Transverse colon (tissue), 4 donors: Measurements from ENCODE around the gene MRGPRD. TPM values are rescaled to one million over a fixed set of nuclear protein-coding genes. Genes with fewer than 3 reads are reported as not detected.

Experiments used
- DNase-seq: peaks from one replicate; pipeline ENCODE4 v3.0.0-alpha.2; 2019
- H3K27ac ChIP-seq, 4 donors: fragments of 200-600 bp; sonication (generic); 2 replicates each; pipeline ENCODE4 v1.5.1; 2016 to 2018; ENCODE audit warnings: inconsistent platforms in 4 of 4
- H3K27me3 ChIP-seq: fragments of 200-600 bp; sonication (generic); 2 replicates; pipeline ENCODE4 v1.5.1; 2017; ENCODE audit warnings: inconsistent platforms
- H3K36me3 ChIP-seq, 4 donors: fragments of 200-600 bp; sonication (generic); 2 replicates each; pipeline ENCODE4 v1.5.1; 2017 to 2019; ENCODE audit warnings: inconsistent platforms in 4 of 4
- H3K4me1 ChIP-seq, 4 donors: fragments of 200-600 bp; sonication (generic); 2 replicates each; pipeline ENCODE4 v1.5.1; 2017 to 2020; ENCODE audit warnings: inconsistent platforms in 4 of 4
- H3K4me3 ChIP-seq, 4 donors: fragments of 200-600 bp; sonication (generic); 1 replicate in 1 of 4; 2 replicates in 3 of 4; pipeline versions ENCODE4 v1.5.1 to v1.6.1; 2017 to 2019; ENCODE audit warnings: inconsistent platforms in 4 of 4
- H3K9me3 ChIP-seq, 2 donors: fragments of 200-600 bp; sonication (generic); 2 replicates each; pipeline ENCODE4 v1.5.1; 2017 to 2019; ENCODE audit warnings: inconsistent platforms in 2 of 2
- EP300 ChIP-seq: sonication (generic); formaldehyde crosslinking; IDR thresholded peaks from one replicate; pipeline ENCODE4 v1.6.1; 2017; ENCODE audit warnings: antibody characterized with exemption, low read depth
- POLR2A ChIP-seq: fragments of 450-650 bp; IDR thresholded peaks from one replicate; pipeline ENCODE4 v1.6.1; 2016; ENCODE audit warnings: antibody characterized with exemption, mild to moderate bottlenecking, moderate library complexity
- POLR2AphosphoS5 ChIP-seq, 3 donors: sonication (generic); formaldehyde crosslinking; IDR thresholded peaks; one replicate each; pipeline ENCODE4 v1.6.1; 2016; ENCODE audit warnings: antibody characterized with exemption in 3 of 3
- WGBS, 2 donors: methylation state at CpG; one replicate each; pipeline ENCODE4 v1.1.5; 2018; ENCODE audit warnings: low coverage in 1 of 2; 5-methylcytosine and 5-hydroxymethylcytosine counted together
- in situ Hi-C, 4 donors: fragments of 200-750 bp; cut with MboI; loops; one replicate each; pipeline versions ENCODE4 v1.15.0 to v1.15.1; 2017; ENCODE audit warnings: low sequenced_read_pairs in 3 of 4, low pct_ligation_motif_present in 1 of 4, low pct_unique_long_range_greater_than_20kb in 1 of 4
- intact Hi-C: fragments of 100-400 bp; cut with DNase I; formaldehyde crosslinking; loops from one replicate; pipeline ENCODE4 v1.15.1; 2023; ENCODE audit warnings: low total_unique reads
- total RNA-seq, 4 donors: library from RNA; depleted of rRNA; stranded (reverse); fragments of >200 nt; gene quantifications; one replicate each; pipeline ENCODE4 v1.1.0, GENCODE V29; 2016
- TF ChIP-seq, protein P1 (sequence below), 5 experiments: fragments of 200-600 bp in 3 of 5; fragments of 450-650 bp in 2 of 5; sonication (generic) in 3 of 5; IDR thresholded peaks; 1 replicate in 2 of 5; 2 replicates in 3 of 5; pipeline ENCODE4 v1.5.1; 2016 to 2017; ENCODE audit warnings: antibody characterized with exemption in 5 of 5, inconsistent platforms in 3 of 5, mild to moderate bottlenecking in 2 of 5, moderate library complexity in 1 of 5

The MRGPRD gene
- total RNA-seq, 4 donors from 2014 or later, result not detected

DNA sequence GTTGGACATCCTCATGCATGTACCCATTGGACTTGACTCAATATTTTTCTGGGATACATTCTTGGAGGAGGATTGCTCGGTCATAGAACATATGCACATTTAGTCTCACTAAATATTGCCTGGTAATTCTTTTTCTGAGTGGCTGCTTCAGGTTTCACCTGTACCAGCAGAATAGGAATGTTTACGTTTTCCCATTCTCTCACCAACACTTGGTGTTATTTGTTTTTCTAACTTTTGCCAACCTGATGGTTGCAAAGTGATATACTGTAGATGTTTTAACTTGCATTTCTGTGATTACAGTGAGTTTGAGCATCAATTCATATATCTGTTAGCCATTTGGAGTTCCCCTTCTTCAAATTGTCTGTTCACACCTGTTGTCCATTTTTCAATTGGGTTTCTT is 1.3 kb upstream of the MRGPRD start:
- no peak for DNase-seq
- TF ChIP-seq POLR2A (no peak), POLR2AphosphoS5 (IDR thresholded peaks at IDR 0.05) (no peak), EP300 (no peak)
- TF ChIP-seq, protein P1, sequence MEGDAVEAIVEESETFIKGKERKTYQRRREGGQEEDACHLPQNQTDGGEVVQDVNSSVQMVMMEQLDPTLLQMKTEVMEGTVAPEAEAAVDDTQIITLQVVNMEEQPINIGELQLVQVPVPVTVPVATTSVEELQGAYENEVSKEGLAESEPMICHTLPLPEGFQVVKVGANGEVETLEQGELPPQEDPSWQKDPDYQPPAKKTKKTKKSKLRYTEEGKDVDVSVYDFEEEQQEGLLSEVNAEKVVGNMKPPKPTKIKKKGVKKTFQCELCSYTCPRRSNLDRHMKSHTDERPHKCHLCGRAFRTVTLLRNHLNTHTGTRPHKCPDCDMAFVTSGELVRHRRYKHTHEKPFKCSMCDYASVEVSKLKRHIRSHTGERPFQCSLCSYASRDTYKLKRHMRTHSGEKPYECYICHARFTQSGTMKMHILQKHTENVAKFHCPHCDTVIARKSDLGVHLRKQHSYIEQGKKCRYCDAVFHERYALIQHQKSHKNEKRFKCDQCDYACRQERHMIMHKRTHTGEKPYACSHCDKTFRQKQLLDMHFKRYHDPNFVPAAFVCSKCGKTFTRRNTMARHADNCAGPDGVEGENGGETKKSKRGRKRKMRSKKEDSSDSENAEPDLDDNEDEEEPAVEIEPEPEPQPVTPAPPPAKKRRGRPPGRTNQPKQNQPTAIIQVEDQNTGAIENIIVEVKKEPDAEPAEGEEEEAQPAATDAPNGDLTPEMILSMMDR (IDR thresholded peaks at IDR 0.05), result no peak
- Histone ChIP-seq H3K36me3 (no peaks in the 10 kb centered on the region), H3K27me3 (peaks cover 6% of the 10 kb centered on the region), H3K4me3 (no peak overlapping the region), H3K27ac (no peak overlapping the region), H3K9me3 (no peaks in the 10 kb centered on the region), H3K4me1 (no peaks in the 10 kb centered on the region)
- intact Hi-C loops, result no loop called here
- in situ Hi-C loops, result no loop called here
- 98 to 100% methylated on average over 1 to 2 of the region's 2 CpGs for WGBS, 2 donors

DNA sequence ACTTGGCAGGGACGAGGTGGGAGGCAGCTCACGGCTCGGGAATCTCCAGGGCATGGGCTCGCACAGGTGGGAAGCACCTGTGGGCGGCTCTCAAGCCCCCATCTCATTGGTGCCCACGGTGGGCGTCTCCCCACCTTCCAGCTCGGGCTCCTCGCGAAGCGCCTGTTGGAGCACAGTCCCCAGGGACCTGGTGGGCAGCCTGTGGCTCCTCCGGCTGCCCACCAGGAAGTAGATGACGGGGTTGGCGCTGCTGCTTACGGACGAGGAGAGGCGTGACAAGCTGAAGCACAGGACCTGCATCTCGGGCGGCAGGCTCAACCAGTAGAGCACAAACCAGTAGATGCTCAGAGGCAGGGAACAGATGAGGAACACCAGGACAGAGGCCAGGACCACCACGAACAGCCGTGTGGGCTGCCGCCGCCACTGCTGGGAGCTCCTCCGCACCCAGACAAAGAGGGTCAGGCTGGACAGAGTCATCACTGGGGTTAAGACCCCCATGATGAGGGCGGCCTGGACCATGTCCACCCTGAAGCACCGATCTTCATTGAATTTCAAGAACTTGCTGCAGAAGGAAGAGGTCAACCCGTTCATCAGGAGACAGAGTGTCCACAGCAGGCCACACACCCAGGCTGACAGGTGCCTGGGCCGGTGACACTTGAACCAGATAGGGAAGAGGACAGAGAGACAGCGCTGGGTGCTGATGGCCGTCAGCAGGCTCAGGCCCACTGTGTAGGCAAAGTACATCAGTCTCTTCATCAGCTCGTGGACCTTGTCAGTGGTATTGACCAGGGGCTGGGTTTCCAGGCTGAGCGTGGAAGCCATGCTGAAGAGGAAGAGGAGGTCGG is 633 bp downstream of the MRGPRD start:
- 84% methylated on average over 24 of the region's 33 CpGs; no CpG with 5 or more reads in 1 of the 2 donors for WGBS, 2 donors
- DNase-seq, result peak; percentile 5

DNA sequence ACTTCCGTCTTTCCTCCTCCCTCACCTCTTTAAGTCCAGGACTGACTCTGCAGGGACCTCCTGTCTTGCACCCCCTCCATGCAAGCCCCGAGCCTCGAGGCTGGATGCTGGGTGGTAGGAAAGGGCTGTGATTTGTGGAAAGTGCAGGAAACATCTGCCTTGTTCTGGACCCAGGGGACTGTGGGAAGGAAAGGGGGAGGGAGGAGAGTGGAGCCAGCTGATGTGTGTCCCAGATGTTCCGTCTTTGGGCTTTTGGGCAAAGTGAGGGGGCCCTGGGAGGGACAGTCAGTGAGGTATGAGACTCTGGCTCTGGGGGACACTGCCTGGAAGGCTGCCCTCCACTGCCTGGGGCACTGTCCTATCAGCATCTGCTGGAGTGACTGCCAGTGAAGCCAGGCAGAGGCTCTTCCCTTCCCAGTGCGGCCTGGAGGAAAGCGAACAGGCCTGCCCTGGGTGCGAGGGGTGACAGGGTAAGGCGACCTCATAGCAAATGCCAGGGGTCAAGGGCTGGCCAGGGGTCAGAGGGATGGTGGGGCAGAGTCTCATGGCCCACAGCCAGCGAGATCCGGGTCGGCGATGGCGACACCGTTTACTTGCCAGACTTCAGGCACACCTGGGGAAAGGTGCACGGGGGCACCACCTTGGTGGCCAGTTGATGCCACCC is 1.7 kb downstream of the MRGPRD start:
- intact Hi-C loops, result no loop called here
- 64 to 67% methylated on average over 1 to 15 of the region's 15 CpGs for WGBS, 2 donors
- in situ Hi-C loops, result no loop called here

More for the DNA sequence above, 633 bp downstream of the MRGPRD start:
- TF ChIP-seq, protein P1 (IDR thresholded peaks at IDR 0.05), result no peak
- TF ChIP-seq POLR2A (no peak), POLR2AphosphoS5 (IDR thresholded peaks at IDR 0.05) (no peak), EP300 (no peak)
- in situ Hi-C loops, result no loop called here
- Histone ChIP-seq H3K27ac (no peak overlapping the region), H3K4me1 (no peaks in the 10 kb centered on the region), H3K36me3 (no peaks in the 10 kb centered on the region), H3K9me3 (no peaks in the 10 kb centered on the region), H3K4me3 (no peak overlapping the region), H3K27me3 (peaks cover 6% of the 10 kb centered on the region)
- intact Hi-C loops, result no loop called here

DNA sequence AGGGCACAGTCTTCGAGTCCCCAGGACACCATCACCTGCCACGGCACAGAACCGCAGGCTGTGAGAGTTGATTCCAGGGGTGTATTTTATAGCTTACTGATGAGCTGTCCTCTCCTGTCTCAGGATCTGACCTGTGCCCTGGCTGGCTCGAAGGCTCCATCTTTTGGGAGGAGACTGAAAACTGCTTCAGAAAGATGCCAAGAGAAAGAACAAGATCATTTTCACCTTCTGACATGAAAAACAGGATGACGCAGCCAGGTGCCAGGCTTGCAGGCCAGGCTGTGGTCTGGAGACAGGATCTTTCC is 2.2 kb downstream of the MRGPRD start:
- Histone ChIP-seq H3K4me1 (no peaks in the 10 kb centered on the region), H3K9me3 (no peaks in the 10 kb centered on the region), H3K27me3 (peaks cover 6% of the 10 kb centered on the region), H3K4me3 (no peak overlapping the region), H3K27ac (no peak overlapping the region), H3K36me3 (no peaks in the 10 kb centered on the region)
- in situ Hi-C loops (no loop called here), intact Hi-C loops (no loop called here)
- TF ChIP-seq EP300 (no peak), POLR2A (no peak), POLR2AphosphoS5 (IDR thresholded peaks at IDR 0.05) (no peak)
- TF ChIP-seq, protein P1 (IDR thresholded peaks at IDR 0.05), result no peak
- WGBS, 2 donors, result 63 to 67% methylated on average over 1 to 5 of the region's 5 CpGs
- DNase-seq, result peak; percentile 1

More for the DNA sequence above, 1.7 kb downstream of the MRGPRD start:
- Histone ChIP-seq H3K27ac (no peak overlapping the region), H3K36me3 (no peaks in the 10 kb centered on the region), H3K27me3 (peaks cover 6% of the 10 kb centered on the region), H3K4me3 (no peak overlapping the region), H3K4me1 (no peaks in the 10 kb centered on the region), H3K9me3 (no peaks in the 10 kb centered on the region)
- DNase-seq, result peak; percentile 1
- TF ChIP-seq POLR2A, result no peak
- TF ChIP-seq EP300, result no peak
- TF ChIP-seq, protein P1 (IDR thresholded peaks at IDR 0.05), result no peak
- TF ChIP-seq POLR2AphosphoS5 (IDR thresholded peaks at IDR 0.05), result no peak
